HepG2 (cell line): ENCODE data around the gene TMEM209. TPM values are rescaled to one million over a fixed set of nuclear protein-coding genes. Genes with fewer than 3 reads are reported as not detected.

Experiments used
- ATAC-seq: fragments of 200-7000 bp; cut with Tn5 transposase; 3 replicates; pipeline ENCODE4 v1.9.1; 2020; ENCODE audit warnings: mild to moderate bottlenecking, moderate library complexity
- BruUV-seq: library from RNA; stranded (reverse); fragments of 400-500 nt; replicated peaks from 2 replicates; lab custom pipeline; 2021; lab: Mats Ljungman, UMichigan
- CTCF ChIA-PET: fragments of 300-600 bp; formaldehyde crosslinking; extraction: SDS; loops from one replicate; lab custom pipeline; 2021; ENCODE audit warnings: low total read pairs, inconsistent platforms, low intra/inter-chr PET ratio; lab: Yijun Ruan, JAX
- POLR2A ChIA-PET: fragments of 350-600 bp; sonication (Branson Sonifier 250); formaldehyde crosslinking; loops from one replicate; lab custom pipeline; 2020; ENCODE audit warnings: antibody characterized with exemption, inconsistent platforms; lab: Yijun Ruan, JAX
- DNase-seq: peaks from one replicate; pipeline ENCODE4 v3.0.0-alpha.2; 2015; ENCODE audit warnings: low spot score
- FAIRE-seq: peaks from 3 replicates; lab custom pipeline; 2011; peaks lifted over from hg19 to GRCh38; lab: Jason Lieb, UNC
- H2AFZ ChIP-seq: one replicate; pipeline ENCODE4 v1.6.1; 2011; ENCODE audit warnings: low read length, inconsistent platforms
- H3K27ac ChIP-seq: fragments of 300-600 bp; 3 replicates; pipeline ENCODE4 v1.8.0; 2011; ENCODE audit warnings: mixed run types, mild to moderate bottlenecking, mixed read lengths, low read length, inconsistent platforms; ENCODE audit not compliant: insufficient read depth; ENCODE audit errors: extremely low read length
- H3K27me3 ChIP-seq, 2 experiments: fragments of 200-600 bp in 1 of 2; 2 replicates in 1 of 2; 3 replicates in 1 of 2; pipeline versions ENCODE4 v1.6.0 to v1.8.0; 2011; ENCODE audit warnings: low read length in 2 of 2, mild to moderate bottlenecking in 2 of 2, moderate library complexity in 2 of 2, inconsistent platforms in 1 of 2; ENCODE audit not compliant: insufficient read depth in 2 of 2, control insufficient read depth in 1 of 2
- H3K36me3 ChIP-seq, 2 experiments: fragments of 200-600 bp in 1 of 2; replicated peaks in 1 of 2; 2 replicates in 1 of 2; 3 replicates in 1 of 2; pipeline versions ENCODE4 v1.5.1 to v1.8.0; 2011; ENCODE audit warnings: low read length in 2 of 2, inconsistent platforms in 1 of 2; ENCODE audit not compliant: insufficient read depth in 2 of 2, control insufficient read depth in 1 of 2
- H3K4me1 ChIP-seq: 2 replicates; pipeline ENCODE4 v1.5.1; 2012; ENCODE audit warnings: low read length, inconsistent platforms; ENCODE audit not compliant: insufficient read depth
- H3K4me2 ChIP-seq: 2 replicates; pipeline ENCODE4 v1.6.0; 2011; ENCODE audit warnings: low read depth, low read length, inconsistent platforms
- H3K4me3 ChIP-seq, 3 experiments: fragments of 200-600 bp in 1 of 3; sonication (generic), shearing (Covaris generic) in 1 of 3; replicated peaks in 1 of 3; 2 replicates each; pipeline ENCODE4 v1.5.1; 2011 to 2016; ENCODE audit warnings: low read length in 3 of 3, inconsistent platforms in 2 of 3, low read depth in 2 of 3, mild to moderate bottlenecking in 2 of 3, control low read depth in 1 of 3, mixed read lengths in 1 of 3; ENCODE audit not compliant: insufficient read depth in 1 of 3
- H3K79me2 ChIP-seq: one replicate; pipeline ENCODE4 v1.6.1; 2011; ENCODE audit warnings: low read length, inconsistent platforms; ENCODE audit not compliant: insufficient read depth
- H3K9ac ChIP-seq: 2 replicates; pipeline ENCODE4 v1.6.0; 2011; ENCODE audit warnings: mild to moderate bottlenecking, low read depth, low read length, inconsistent platforms; ENCODE audit not compliant: insufficient read depth
- H3K9me3 ChIP-seq: 2 replicates; pipeline ENCODE4 v1.5.1; 2012; ENCODE audit warnings: mild to moderate bottlenecking, low read length
- H4K20me1 ChIP-seq: 2 replicates; pipeline ENCODE4 v1.6.0; 2011; ENCODE audit warnings: inconsistent platforms, mild to moderate bottlenecking, low read length, moderate library complexity; ENCODE audit not compliant: insufficient read depth
- GPN1 ChIP-seq: sonication (generic); formaldehyde crosslinking; IDR thresholded peaks from 2 replicates; pipeline ENCODE4 v1.5.1; 2020; ENCODE audit warnings: missing genetic modification reagents, borderline replicate concordance
- IKZF4 ChIP-seq: sonication (generic); formaldehyde crosslinking; IDR thresholded peaks from 2 replicates; pipeline ENCODE4 v1.5.1; 2020; ENCODE audit warnings: borderline replicate concordance, mild to moderate bottlenecking, low read depth, missing genetic modification reagents; ENCODE audit errors: not compliant biosample characterization
- MAFK ChIP-seq, 2 experiments: IDR thresholded peaks in 1 of 2; conservative IDR thresholded peaks in 1 of 2; 2 replicates each; pipeline ENCODE4 v1.6.1; 2011; ENCODE audit warnings: improper control_type of control experiment in 2 of 2, low read length in 2 of 2
- MEIS2 ChIP-seq: sonication (generic); formaldehyde crosslinking; IDR thresholded peaks from 2 replicates; pipeline ENCODE4 v1.9.0; 2021; ENCODE audit warnings: mild to moderate bottlenecking, missing genetic modification reagents
- PLSCR1 ChIP-seq: sonication (generic); formaldehyde crosslinking; IDR thresholded peaks from 2 replicates; pipeline ENCODE4 v1.5.0; 2020; ENCODE audit warnings: missing genetic modification reagents, mild to moderate bottlenecking, borderline replicate concordance
- TEAD3 ChIP-seq: optimal IDR thresholded peaks from 2 replicates; pipeline ENCODE3; 2016; ENCODE audit warnings: borderline replicate concordance
- ZBTB26 ChIP-seq: IDR thresholded peaks from 2 replicates; pipeline ENCODE4 v1.6.1; 2016; ENCODE audit warnings: missing compliant biosample characterization, missing genetic modification reagents, borderline replicate concordance
- ZNF18 ChIP-seq: sonication (generic); formaldehyde crosslinking; IDR thresholded peaks from 2 replicates; pipeline ENCODE4 v1.8.0; 2022; ENCODE audit warnings: mild to moderate bottlenecking, missing genetic modification reagents; ENCODE audit not compliant: insufficient replicate concordance
- ZNF280B ChIP-seq: sonication (generic); formaldehyde crosslinking; IDR thresholded peaks from 2 replicates; pipeline ENCODE4 v1.5.0; 2020; ENCODE audit warnings: missing genetic modification reagents, mild to moderate bottlenecking, borderline replicate concordance
- ZNF639 ChIP-seq: conservative IDR thresholded peaks from 2 replicates; pipeline ENCODE4 v1.6.1; 2018; ENCODE audit warnings: missing genetic modification reagents
- ZNF83 ChIP-seq: sonication (generic); formaldehyde crosslinking; IDR thresholded peaks from 2 replicates; pipeline ENCODE4 v1.4.0; 2020; ENCODE audit warnings: missing genetic modification reagents, mild to moderate bottlenecking, borderline replicate concordance
- ZSCAN12 ChIP-seq: sonication (generic); formaldehyde crosslinking; IDR thresholded peaks from 2 replicates; pipeline ENCODE4 v1.9.0; 2021; ENCODE audit warnings: mild to moderate bottlenecking, missing genetic modification reagents
- WGBS: methylation state at CpG from one replicate; pipeline ENCODE4 v1.1.6; 2017; ENCODE audit warnings: low lambda C conversion rate; 5-methylcytosine and 5-hydroxymethylcytosine counted together
- in situ Hi-C: cut with HindIII; loops from 2 replicates; pipeline ENCODE4 v1.10.0; 2017; ENCODE audit warnings: low pct_unique_long_range_greater_than_20kb; ENCODE audit not compliant: extremely low pct_ligation_motif_present
- intact Hi-C: fragments of 100-400 bp; cut with micrococcal nuclease; formaldehyde crosslinking; loops from one replicate; pipeline ENCODE4 v1.10.0; 2022; ENCODE audit not compliant: unreplicated experiment
- polyA plus RNA-seq, 8 experiments: library from polyadenylated mRNA; depleted of rRNA in 3 of 8; stranded (reverse) in 7 of 8; unstranded in 1 of 8; fragments of >200 nt; fragmentation: Illumina TruSeq in 4 of 8; extraction: Trizol in 4 of 8; gene quantifications; 2 replicates each; pipeline versions ENCODE4 v1.2.1 to v1.2.3, GENCODE V29; 2011 to 2016; ENCODE audit warnings: low read depth in 4 of 8, missing spikeins in 1 of 8, mixed read lengths in 1 of 8; ENCODE audit not compliant: insufficient read depth in 1 of 8
- total RNA-seq, 5 experiments: library from RNA; depleted of rRNA; stranded (reverse); fragments of >200 nt; fragmentation: Illumina TruSeq; extraction: Trizol; gene quantifications; 2 replicates each; pipeline ENCODE4 v1.2.3, GENCODE V29; 2016; ENCODE audit warnings: low read depth in 1 of 5

Gene TMEM209
- total and polyA plus RNA-seq, 2 of the 13 experiments (the other 11 are each of a cell fraction or from before 2014, with no cell fraction given) = 14.5 to 15.6 TPM

GRCh38 chr7:130129011-130129411, 76.2 kb downstream of the TMEM209 start (continued):
- no peak for TF ChIP-seq MEIS2 (CRISPR knock-in tag)

GRCh38 chr7:130127821-130128317, 77.3 kb downstream of the TMEM209 start:
- WGBS = 100% methylated on average over 1 of the region's 1 CpG
- intact Hi-C loops = no loop called here
- no TSS peak for BruUV-seq
- ChIA-PET CTCF (no interaction called here), POLR2A (no interaction called here)
- Histone ChIP-seq H3K4me3 (no peak overlapping the region), H3K4me1 (no peaks in the 10 kb centered on the region), H3K79me2 (no peaks in the 10 kb centered on the region), H3K27me3 (no peaks in the 10 kb centered on the region), H2AFZ (no peak overlapping the region), H3K27ac (no peak overlapping the region), H3K9ac (no peak overlapping the region), H3K36me3 (peaks cover 11 to 53% of the 10 kb centered on the region in 2 experiments), H3K4me2 (no peak overlapping the region), H4K20me1 (no peaks in the 10 kb centered on the region), H3K9me3 (no peaks in the 10 kb centered on the region)
- DNase-seq = no peak
- FAIRE-seq = no peak
- no peak for ATAC-seq
- in situ Hi-C loops = no loop called here
- TF ChIP-seq ZNF280B (CRISPR knock-in tag) = no peak
- TF ChIP-seq TEAD3 (CRISPR knock-in tag) = no peak
- TF ChIP-seq IKZF4 = no peak
- no peak for TF ChIP-seq ZBTB26
- no peak for TF ChIP-seq MAFK (conservative IDR thresholded peaks at IDR 0.05 in 1 of 2, IDR thresholded peaks at IDR 0.05 in 1 of 2; ENCODE audit: low read length in 2 of 2)
- no peak for TF ChIP-seq GPN1 (CRISPR knock-in tag)
- no peak for TF ChIP-seq PLSCR1
- TF ChIP-seq ZSCAN12 (CRISPR knock-in tag) = no peak
- TF ChIP-seq ZNF18 = no peak
- no peak for TF ChIP-seq ZNF83 (CRISPR knock-in tag)
- TF ChIP-seq ZNF639 (CRISPR knock-in tag) = no peak
